Caco-2 (cell line): Measurements from ENCODE around the gene ZNF195. TPM values are rescaled to one million over a fixed set of nuclear protein-coding genes. Genes with fewer than 3 reads are reported as not detected.
"Not testable (repeated sequence)": the region's sequence is repeated elsewhere in the genome, so short reads cannot be mapped to it uniquely, and the experiment has no call there.

Experiments used
- BruUV-seq: library from RNA; stranded (reverse); fragments of 400-500 nt; replicated peaks from 2 replicates; lab custom pipeline; 2021; lab: Mats Ljungman, UMichigan
- CTCF ChIA-PET: fragments of 300-600 bp; sonication (Branson Sonifier 250); formaldehyde crosslinking; loops from one replicate; lab custom pipeline; 2022; ENCODE audit warnings: antibody characterized with exemption; lab: Charles Lee
- POLR2A ChIA-PET: fragments of 300-600 bp; sonication (Branson Sonifier 250); formaldehyde crosslinking; loops from one replicate; lab custom pipeline; 2022; ENCODE audit warnings: antibody characterized with exemption; lab: Charles Lee
- DNase-seq, 2 experiments: peaks; one replicate each; pipeline versions ENCODE4 v3.0.0 to v3.0.0-alpha.2; 2020 to 2022
- H3K27me3 ChIP-seq: replicated peaks from 2 replicates; pipeline ENCODE4 v1.6.0; 2011; ENCODE audit warnings: low read length; ENCODE audit not compliant: control insufficient read depth, insufficient read depth
- H3K36me3 ChIP-seq: 2 replicates; pipeline ENCODE4 v1.5.1; 2011; ENCODE audit warnings: low read length; ENCODE audit not compliant: control insufficient read depth, insufficient read depth
- H3K4me1 ChIP-seq: fragments of 250-450 bp; sonication (Bioruptor Pico); 2 replicates; pipeline ENCODE4 v1.5.1; 2020; ENCODE audit warnings: mild to moderate bottlenecking
- H3K4me3 ChIP-seq: 2 replicates; pipeline ENCODE4 v1.5.1; 2011; ENCODE audit warnings: low read depth, mild to moderate bottlenecking, control low read depth, low read length
- H3K9me3 ChIP-seq: fragments of 250-450 bp; sonication (Bioruptor Pico); 2 replicates; pipeline ENCODE4 v1.5.1; 2020; ENCODE audit warnings: mild to moderate bottlenecking, moderate library complexity
- H3K27ac Mint-ChIP-seq: one replicate; pipeline ENCODE4 v1.8.0; 2022; ENCODE audit warnings: mixed read lengths; ENCODE audit not compliant: unreplicated experiment
- H3K27me3 Mint-ChIP-seq: one replicate; pipeline ENCODE4 v1.8.0; 2022; ENCODE audit warnings: mixed read lengths; ENCODE audit not compliant: insufficient read depth, unreplicated experiment
- H3K36me3 Mint-ChIP-seq: one replicate; pipeline ENCODE4 v1.8.0; 2022; ENCODE audit warnings: mild to moderate bottlenecking, mixed read lengths; ENCODE audit not compliant: insufficient read depth, unreplicated experiment
- H3K4me1 Mint-ChIP-seq: one replicate; pipeline ENCODE4 v1.8.0; 2022; ENCODE audit warnings: low read depth, mixed read lengths; ENCODE audit not compliant: unreplicated experiment
- H3K4me3 Mint-ChIP-seq: one replicate; pipeline ENCODE4 v1.8.0; 2022; ENCODE audit warnings: mild to moderate bottlenecking, moderate library complexity, mixed read lengths; ENCODE audit not compliant: unreplicated experiment
- H3K9me3 Mint-ChIP-seq: one replicate; pipeline ENCODE4 v1.8.0; 2022; ENCODE audit warnings: mixed read lengths; ENCODE audit not compliant: unreplicated experiment
- intact Hi-C: fragments of 100-400 bp; cut with micrococcal nuclease; formaldehyde crosslinking; loops from one replicate; pipeline ENCODE4 v1.10.0; 2022; ENCODE audit not compliant: unreplicated experiment
- total RNA-seq: library from RNA; stranded (reverse); gene quantifications from 2 replicates; pipeline ENCODE4 v1.2.3, GENCODE V29; 2022

The ZNF195 gene
- total RNA-seq, 1 experiment from 2014 or later, result 57.5 TPM

- H3K4me3 ChIP-seq, H3K9me3 Mint-ChIP-seq, CTCF ChIA-PET, H3K27me3 Mint-ChIP-seq, H3K36me3 ChIP-seq, H3K27ac Mint-ChIP-seq, H3K27me3 ChIP-seq, H3K36me3 Mint-ChIP-seq, DNase-seq, POLR2A ChIA-PET, H3K9me3 ChIP-seq, H3K4me1 Mint-ChIP-seq, H3K4me1 ChIP-seq, intact Hi-C loops, H3K4me3 Mint-ChIP-seq, BruUV-seq: not testable (repeated sequence)
Observed at GRCh38 chr11:3330064-3330463, 48.9 kb downstream of the ZNF195 start.

- H3K4me3 ChIP-seq, H3K9me3 ChIP-seq, POLR2A ChIA-PET, H3K27me3 Mint-ChIP-seq, H3K27me3 ChIP-seq, H3K4me1 Mint-ChIP-seq, H3K4me1 ChIP-seq, H3K36me3 ChIP-seq, intact Hi-C loops, H3K27ac Mint-ChIP-seq, H3K4me3 Mint-ChIP-seq, H3K9me3 Mint-ChIP-seq, CTCF ChIA-PET, DNase-seq, BruUV-seq, H3K36me3 Mint-ChIP-seq: not testable (repeated sequence)
Observed at GRCh38 chr11:3328503-3328902, 50.4 kb downstream of the ZNF195 start.

GRCh38 chr11:3326450-3326849 is 52.5 kb downstream of the ZNF195 start:
- BruUV-seq, DNase-seq, H3K36me3 Mint-ChIP-seq, H3K27me3 ChIP-seq, H3K27me3 Mint-ChIP-seq, POLR2A ChIA-PET, H3K9me3 Mint-ChIP-seq, H3K4me1 ChIP-seq, H3K4me3 ChIP-seq, CTCF ChIA-PET, H3K27ac Mint-ChIP-seq, intact Hi-C loops, H3K4me3 Mint-ChIP-seq, H3K36me3 ChIP-seq, H3K4me1 Mint-ChIP-seq, H3K9me3 ChIP-seq: not testable (repeated sequence)

GRCh38 chr11:3324724-3325123 is 54.2 kb downstream of the ZNF195 start:
- BruUV-seq, POLR2A ChIA-PET, H3K9me3 ChIP-seq, H3K36me3 ChIP-seq, DNase-seq, H3K27ac Mint-ChIP-seq, H3K4me3 ChIP-seq, H3K27me3 ChIP-seq, CTCF ChIA-PET, H3K36me3 Mint-ChIP-seq, H3K4me3 Mint-ChIP-seq, H3K27me3 Mint-ChIP-seq, H3K9me3 Mint-ChIP-seq, H3K4me1 ChIP-seq, intact Hi-C loops, H3K4me1 Mint-ChIP-seq: not testable (repeated sequence)

Other genes with a start within 250 kb of the ZNF195 start
- gene OSBPL5, start 213.8 kb downstream of the ZNF195 start, total RNA-seq, result 4.9 and 5.5 TPM in 2 replicates
- not detected in 2 replicates for gene MRGPRG, start 160.3 kb downstream of the ZNF195 start, total RNA-seq
- not detected in 2 replicates for gene MRGPRE, start 146.7 kb downstream of the ZNF195 start, total RNA-seq